H1 (cell line): ENCODE results near the gene PURB. TPM values are rescaled to one million over a fixed set of nuclear protein-coding genes. Genes with fewer than 3 reads are reported as not detected.

ENCODE experiments used
- CHD1 ChIP-seq: IDR thresholded peaks from 2 replicates; pipeline ENCODE4 v1.6.1; 2012; ENCODE audit warnings: low read depth, low read length, improper control_type of control experiment
- POLR2A ChIP-seq, 2 experiments: IDR thresholded peaks; 1 replicate in 1 of 2; 2 replicates in 1 of 2; pipeline ENCODE4 v1.6.1; 2011; ENCODE audit warnings: low read depth in 2 of 2, low read length in 2 of 2, mild to moderate bottlenecking in 2 of 2; ENCODE audit errors: control extremely low read depth in 1 of 2
- RNF2 ChIP-seq: fragments of 200-900, 300-1000 bp; sonication (generic); IDR thresholded peaks from 2 replicates; pipeline ENCODE4 v1.7.1; 2016; ENCODE audit warnings: borderline replicate concordance, low read depth, mild to moderate bottlenecking, antibody characterized with exemption, low read length; ENCODE audit not compliant: poor library complexity, severe bottlenecking; ENCODE audit errors: missing control alignments
- polyA plus RNA-seq, 7 experiments: library from polyadenylated mRNA; depleted of rRNA in 3 of 7; stranded (reverse) in 5 of 7; unstranded in 2 of 7; fragments of >200 nt in 5 of 7; fragments of 200-250 nt in 2 of 7; gene quantifications; 1 replicate in 5 of 7; 2 replicates in 1 of 7; 4 replicates in 1 of 7; pipeline versions ENCODE4 v1.2.1 to v1.2.3, GENCODE V29; 2011 to 2013; ENCODE audit warnings: missing spikeins in 2 of 7, mixed read lengths in 2 of 7
- total RNA-seq: library from RNA; stranded (reverse); fragmentation: NEBNext Ultra II Directional; extraction: Animal tissue kit (Norgen Biotek cat#: 25700); gene quantifications from 2 replicates; pipeline ENCODE4 v1.2.1, GENCODE V29; 2021
- TF ChIP-seq, protein P1 (sequence below), 3 experiments: IDR thresholded peaks; 1 replicate in 2 of 3; 2 replicates in 1 of 3; pipeline versions ENCODE4 v1.5.1 to v1.6.1; 2011; ENCODE audit warnings: low read length in 3 of 3, mild to moderate bottlenecking in 3 of 3, inconsistent platforms in 2 of 3, low read depth in 1 of 3, moderate library complexity in 1 of 3; ENCODE audit not compliant: insufficient read depth in 1 of 3; ENCODE audit errors: control extremely low read depth in 1 of 3

PURB gene
- total and polyA plus RNA-seq, 2 of the 8 experiments (the other 6 are each of a cell fraction or from before 2014, with no cell fraction given), result 3.3 to 22.7 TPM

DNA sequence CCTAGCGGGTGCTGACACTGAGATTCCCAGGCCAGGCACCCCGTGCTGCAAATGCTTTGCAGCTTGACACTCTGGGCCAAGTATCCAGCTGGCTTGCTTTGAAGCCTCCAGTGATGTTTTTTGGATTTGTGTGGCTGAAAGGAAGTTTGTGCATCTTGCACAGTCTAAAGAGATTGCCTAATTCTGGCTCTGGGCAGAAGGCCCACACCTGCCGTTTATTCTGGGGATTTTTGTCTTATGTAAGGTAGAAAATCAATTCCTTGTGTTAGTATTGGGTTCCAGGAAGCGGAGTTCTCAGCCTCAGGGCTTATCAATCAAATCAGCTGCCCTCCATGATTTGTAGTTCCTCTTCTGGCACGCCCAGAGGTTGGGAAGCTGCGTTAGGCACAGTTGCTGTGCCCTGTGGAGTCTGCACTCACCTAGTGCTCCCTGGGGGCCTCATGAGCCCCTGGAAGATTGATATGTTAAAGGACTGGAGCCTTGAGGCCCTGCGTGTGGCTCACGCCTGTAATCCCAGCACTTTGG, 8.4 kb upstream of the PURB start (continued):
- TF ChIP-seq POLR2A (IDR thresholded peaks at IDR 0.05; ENCODE audit: control extremely low read depth in 1 of 2, low read depth in 2 of 2, low read length in 2 of 2) (no peak), RNF2 (no peak), CHD1 (no peak)
- TF ChIP-seq, protein P1, sequence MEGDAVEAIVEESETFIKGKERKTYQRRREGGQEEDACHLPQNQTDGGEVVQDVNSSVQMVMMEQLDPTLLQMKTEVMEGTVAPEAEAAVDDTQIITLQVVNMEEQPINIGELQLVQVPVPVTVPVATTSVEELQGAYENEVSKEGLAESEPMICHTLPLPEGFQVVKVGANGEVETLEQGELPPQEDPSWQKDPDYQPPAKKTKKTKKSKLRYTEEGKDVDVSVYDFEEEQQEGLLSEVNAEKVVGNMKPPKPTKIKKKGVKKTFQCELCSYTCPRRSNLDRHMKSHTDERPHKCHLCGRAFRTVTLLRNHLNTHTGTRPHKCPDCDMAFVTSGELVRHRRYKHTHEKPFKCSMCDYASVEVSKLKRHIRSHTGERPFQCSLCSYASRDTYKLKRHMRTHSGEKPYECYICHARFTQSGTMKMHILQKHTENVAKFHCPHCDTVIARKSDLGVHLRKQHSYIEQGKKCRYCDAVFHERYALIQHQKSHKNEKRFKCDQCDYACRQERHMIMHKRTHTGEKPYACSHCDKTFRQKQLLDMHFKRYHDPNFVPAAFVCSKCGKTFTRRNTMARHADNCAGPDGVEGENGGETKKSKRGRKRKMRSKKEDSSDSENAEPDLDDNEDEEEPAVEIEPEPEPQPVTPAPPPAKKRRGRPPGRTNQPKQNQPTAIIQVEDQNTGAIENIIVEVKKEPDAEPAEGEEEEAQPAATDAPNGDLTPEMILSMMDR (IDR thresholded peaks at IDR 0.05; ENCODE audit: control extremely low read depth in 1 of 3, insufficient read depth in 1 of 3, low read depth in 1 of 3, low read length in 3 of 3), result no peak
